HG02870 (cell line): ENCODE data around the gene GRIFIN.
A peak's percentile ranks its signal among the peaks of the same experiment; 100 is the strongest.

Source experiments
- ATAC-seq: cut with Tn5 transposase; IDR thresholded peaks from one replicate; pipeline ENCODE4 v1.9.1; 2021; ENCODE audit warnings: mild to moderate bottlenecking, moderate library complexity; ENCODE audit not compliant: unreplicated experiment

GRIFIN gene

GRCh38 chr7:2476298-2476697 is at the start of gene GRIFIN:
GRIFIN (minus strand) TSS chr7:2476398; CDS start chr7:2476383, 15 bp downstream.
- ATAC-seq, result no peak

DNA sequence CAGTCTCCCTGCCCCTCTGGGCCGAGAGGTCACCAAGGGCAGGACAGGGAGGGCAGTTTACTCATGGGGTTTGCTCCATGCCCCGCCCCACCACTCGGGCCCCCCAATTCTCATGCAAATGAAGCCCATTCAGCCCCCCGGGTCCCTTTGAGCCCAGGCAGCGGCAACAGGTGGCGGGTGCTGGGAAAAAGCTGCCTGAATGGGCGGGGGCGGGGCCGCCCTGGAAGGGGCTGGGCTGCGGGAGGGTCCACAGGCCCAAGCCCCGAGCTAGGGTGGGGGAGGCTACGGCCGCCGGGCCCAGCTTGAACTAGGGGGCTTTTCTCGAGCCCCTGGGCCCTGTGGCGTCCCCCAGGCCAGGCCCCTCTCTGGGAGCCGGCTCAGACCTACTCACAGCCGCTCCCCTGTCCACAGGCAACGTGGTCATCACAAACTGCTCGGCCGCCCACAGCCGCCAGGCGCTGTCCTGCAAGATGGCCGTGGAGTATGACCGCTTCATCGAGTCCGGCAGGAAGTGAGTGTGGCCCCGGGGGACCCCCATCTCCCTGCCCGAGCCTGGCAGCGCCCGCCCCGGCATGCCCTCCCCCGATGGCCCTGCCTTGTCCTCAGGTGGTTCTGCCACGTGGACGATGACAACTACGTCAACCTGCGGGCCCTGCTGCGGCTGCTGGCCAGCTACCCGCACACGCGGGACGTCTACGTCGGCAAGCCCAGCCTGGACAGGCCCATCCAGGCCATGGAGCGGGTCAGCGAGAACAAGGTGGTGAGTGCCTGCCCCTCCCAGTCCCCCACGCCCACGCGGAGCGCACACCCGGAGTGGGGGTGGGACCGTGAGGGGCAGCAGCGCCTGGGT is 48.8 kb upstream of the GRIFIN start:
- no peak for ATAC-seq

DNA sequence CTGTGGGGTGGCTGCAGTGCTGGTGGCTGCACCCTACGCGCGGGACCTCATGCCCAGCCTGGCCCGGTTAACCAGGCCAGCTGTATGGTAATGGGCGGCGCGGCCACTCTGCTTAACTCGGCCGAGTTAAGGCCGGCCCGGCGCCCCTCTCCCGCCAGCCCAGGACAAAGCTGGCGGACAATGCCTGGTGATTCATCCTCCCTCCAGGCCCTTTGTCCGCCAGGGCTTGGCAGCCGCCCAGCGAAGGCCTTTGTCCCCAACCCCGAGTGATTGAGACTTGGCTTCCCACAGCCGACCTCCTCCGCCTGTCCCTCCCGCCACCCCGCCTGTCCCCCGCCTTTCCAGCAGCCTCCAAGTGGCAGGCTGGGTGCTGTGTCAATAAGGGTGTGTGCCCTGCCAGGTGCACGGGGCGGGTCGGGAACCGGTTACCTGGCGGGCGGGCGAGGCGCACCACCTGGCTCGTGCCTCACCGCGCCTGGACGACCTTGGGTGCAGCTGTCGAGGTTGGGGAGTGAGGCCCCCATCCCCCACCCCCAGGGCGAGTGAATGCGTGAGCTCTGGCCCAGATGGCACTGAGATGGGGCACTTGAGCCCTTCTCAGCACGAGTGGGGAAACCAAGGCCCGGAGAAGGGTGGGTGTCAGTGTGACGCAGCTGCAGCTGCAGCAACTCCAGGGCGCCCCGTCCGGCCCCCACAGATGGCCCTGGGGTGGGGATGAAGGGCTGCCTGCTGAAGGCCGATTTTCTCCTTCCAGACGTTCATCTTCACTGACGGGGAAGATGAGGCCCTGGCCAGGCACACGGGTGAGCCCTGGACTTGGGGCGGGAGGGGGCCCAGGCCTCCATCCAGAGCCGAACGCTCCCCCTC is 48.0 kb upstream of the GRIFIN start:
- no peak for ATAC-seq

- no peak for ATAC-seq
Measured at GRCh38 chr7:2523461-2523936, 47.3 kb upstream of the GRIFIN start.

DNA sequence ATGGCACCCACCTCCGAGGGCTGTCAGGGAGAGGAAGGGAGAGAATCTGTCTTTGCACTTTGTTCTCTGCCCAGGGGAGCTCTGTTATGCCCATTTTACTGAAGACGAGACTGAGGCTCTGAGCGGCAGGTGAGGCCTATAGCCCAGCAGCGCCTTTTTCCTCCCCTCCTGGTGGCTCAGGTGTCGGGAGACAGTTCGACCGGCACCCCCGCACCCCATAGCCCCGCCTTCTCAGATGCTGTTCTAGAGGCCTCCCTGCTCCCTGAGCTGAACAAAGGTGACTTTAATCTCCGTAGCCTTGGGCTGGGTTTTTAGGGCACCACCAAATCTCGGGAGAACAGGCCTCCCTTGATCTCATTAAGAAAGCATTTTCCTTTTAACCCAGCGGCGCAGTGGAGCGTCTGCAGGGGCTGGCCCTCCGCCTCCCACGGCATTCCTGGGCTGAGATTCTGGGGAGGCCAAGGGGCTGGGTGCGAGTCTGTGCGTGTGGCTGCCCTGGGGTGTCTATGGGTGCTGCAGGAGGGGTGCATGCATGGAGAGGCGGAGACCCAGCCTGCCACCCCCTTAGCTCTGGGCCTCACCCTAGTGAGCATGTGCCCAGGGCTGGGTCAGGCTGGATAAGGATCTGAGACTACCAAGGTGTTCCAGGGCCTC is 46.7 kb upstream of the GRIFIN start:
- no peak for ATAC-seq

GRCh38 chr7:2521952-2522591 is 45.9 kb upstream of the GRIFIN start:
- ATAC-seq, result no peak

GRCh38 chr7:2521341-2521745 is 45.1 kb upstream of the GRIFIN start:
- ATAC-seq, result no peak

GRCh38 chr7:2520761-2521290 is 44.6 kb upstream of the GRIFIN start:
- no peak for ATAC-seq

GRCh38 chr7:2520131-2520760 is 44.0 kb upstream of the GRIFIN start:
- no peak for ATAC-seq

GRCh38 chr7:2519119-2519930 is 43.1 kb upstream of the GRIFIN start, which contains the start of gene LFNG:
LFNG (plus strand) TSS chr7:2519774; CDS start chr7:2519862, 88 bp downstream.
- ATAC-seq, result peak; percentile 79

DNA sequence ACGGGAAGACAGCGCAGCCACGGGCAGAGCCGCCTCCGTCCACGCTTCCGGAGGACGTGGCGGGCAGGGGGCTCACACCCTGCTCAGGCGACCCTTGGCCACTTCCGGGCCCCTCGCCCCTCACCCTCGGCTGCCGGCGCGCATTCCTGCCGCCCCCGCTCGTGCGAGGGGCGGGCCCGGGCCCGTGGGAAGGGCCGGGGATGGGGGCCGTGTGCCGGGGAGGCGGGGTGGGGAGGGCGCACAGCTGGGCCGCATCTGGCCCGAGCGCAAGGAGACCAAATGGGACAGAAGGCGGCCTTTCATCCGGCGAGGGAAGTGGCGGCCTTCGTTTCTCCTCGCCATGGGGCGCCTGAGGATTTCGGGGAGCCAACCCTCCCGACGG is 42.5 kb upstream of the GRIFIN start:
- no peak for ATAC-seq

- ATAC-seq, result no peak
Measured at GRCh38 chr7:2517678-2518507, 41.7 kb upstream of the GRIFIN start.

- ATAC-seq, result no peak
Measured at GRCh38 chr7:2517026-2517425, 40.8 kb upstream of the GRIFIN start.

DNA sequence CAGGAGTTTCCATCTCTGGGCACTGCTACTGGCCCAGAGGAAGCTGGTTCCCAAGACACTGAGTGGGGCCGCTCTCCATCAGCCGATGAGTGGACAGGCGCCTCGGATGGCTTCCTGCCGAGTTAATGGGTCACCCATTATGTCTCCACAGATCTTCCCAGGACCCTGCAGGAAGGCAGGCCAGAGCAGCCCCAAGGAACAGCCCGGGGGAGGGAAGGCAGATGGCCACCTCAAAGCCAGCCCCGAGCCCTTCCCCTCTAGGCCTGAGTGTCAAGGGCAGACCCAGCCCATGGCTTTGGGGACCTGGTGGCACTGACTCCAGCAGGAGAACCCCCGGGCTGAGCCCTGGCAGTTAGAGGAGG is 40.0 kb upstream of the GRIFIN start:
- no peak for ATAC-seq

DNA sequence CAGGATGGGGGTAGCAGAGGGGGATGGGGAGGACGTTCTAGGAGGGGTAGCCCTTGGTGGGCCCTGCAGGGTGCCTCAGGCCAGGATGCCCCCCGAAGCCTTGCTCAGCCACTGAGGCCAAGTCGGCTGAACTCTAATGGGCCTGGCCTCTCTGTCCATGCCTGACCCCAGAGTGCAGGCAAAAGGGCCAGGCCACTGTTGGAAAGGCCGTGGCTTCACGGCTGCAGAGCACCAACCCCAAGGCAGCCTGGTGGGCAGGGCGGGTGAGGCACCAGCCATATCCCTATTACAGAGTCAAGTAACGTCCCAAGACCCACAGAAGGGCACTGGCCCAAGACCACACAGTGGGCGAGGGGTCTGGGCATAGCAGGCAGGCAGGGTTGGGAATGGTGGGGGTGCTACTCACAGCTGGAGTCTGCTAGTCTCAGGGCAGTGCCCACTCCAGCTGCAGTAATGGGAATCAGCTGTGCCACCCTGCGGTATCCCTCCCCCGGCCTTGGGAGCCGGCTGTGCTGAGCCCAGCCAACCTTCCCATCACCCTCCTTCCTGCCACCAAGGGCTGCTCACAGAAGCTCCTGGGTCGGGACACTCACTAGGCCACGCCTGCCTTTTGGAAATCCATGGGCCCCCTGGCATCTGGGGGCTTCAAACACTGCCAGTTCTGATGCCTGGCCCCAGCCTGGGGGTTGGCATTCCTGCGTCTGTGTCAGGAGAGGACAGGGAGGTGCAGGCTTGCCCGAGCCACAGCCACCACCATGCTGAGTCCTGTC is 39.4 kb upstream of the GRIFIN start:
- ATAC-seq, result no peak

- no peak for ATAC-seq
Measured at GRCh38 chr7:2514473-2515423, 38.5 kb upstream of the GRIFIN start.
